Activated naive CD4-positive, alpha-beta T cell treated with anti-CD3 and anti-CD28 coated beads, Interleukin-2, amount 50 U/mL, for 24 hours (primary cell): ENCODE measurements around the gene TPP2.

Experiments
- H3K27ac Mint-ChIP-seq: one replicate; pipeline ENCODE4 v1.8.0; 2021; ENCODE audit warnings: mild to moderate bottlenecking, mixed read lengths
- H3K27me3 Mint-ChIP-seq: one replicate; pipeline ENCODE4 v1.8.0; 2021; ENCODE audit warnings: mixed read lengths
- H3K36me3 Mint-ChIP-seq: one replicate; pipeline ENCODE4 v1.8.0; 2021; ENCODE audit warnings: mixed read lengths
- H3K4me1 Mint-ChIP-seq: one replicate; pipeline ENCODE4 v1.8.0; 2021; ENCODE audit warnings: mixed read lengths
- H3K4me3 Mint-ChIP-seq: one replicate; pipeline ENCODE4 v1.8.0; 2021; ENCODE audit warnings: mild to moderate bottlenecking, mixed read lengths
- H3K9me3 Mint-ChIP-seq: one replicate; pipeline ENCODE4 v1.8.0; 2021; ENCODE audit warnings: mixed read lengths

Gene TPP2

GRCh38 chr13:102584434-102584833, 12.4 kb upstream of the TPP2 start:
- Mint-ChIP-seq H3K4me3 (no peak overlapping the region), H3K27me3 (no peaks in the 10 kb centered on the region), H3K36me3 (no peaks in the 10 kb centered on the region), H3K4me1 (peaks cover 16% of the 10 kb centered on the region), H3K9me3 (no peaks in the 10 kb centered on the region), H3K27ac (no peak overlapping the region)

DNA sequence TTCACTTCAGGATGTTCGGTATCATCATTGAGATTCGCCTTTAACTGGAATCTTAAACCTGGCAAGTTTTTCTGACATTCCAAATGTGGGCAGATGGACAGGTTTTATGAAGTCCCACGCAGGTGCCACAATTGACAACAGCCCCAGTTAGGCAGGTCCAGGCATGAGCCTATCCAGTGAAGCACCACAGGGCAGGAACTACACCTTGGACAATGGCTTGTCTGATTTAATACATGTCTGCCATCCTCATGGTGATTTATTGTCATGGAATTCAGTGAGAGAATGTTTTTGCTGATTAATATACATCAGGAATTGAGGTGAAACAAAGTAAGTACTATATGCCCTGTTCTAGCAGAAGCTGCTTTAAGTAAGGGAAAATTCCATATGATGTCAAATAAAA, 10.2 kb upstream of the TPP2 start:
- no peak overlapping the region for H3K27ac Mint-ChIP-seq
- peaks cover 16% of the 10 kb centered on the region for H3K4me1 Mint-ChIP-seq
- H3K4me3 Mint-ChIP-seq = no peak overlapping the region
- H3K9me3 Mint-ChIP-seq = no peaks in the 10 kb centered on the region
- H3K27me3 Mint-ChIP-seq = no peaks in the 10 kb centered on the region
- H3K36me3 Mint-ChIP-seq = no peaks in the 10 kb centered on the region

GRCh38 chr13:102587916-102588315, 8.9 kb upstream of the TPP2 start:
- Mint-ChIP-seq H3K9me3 (no peaks in the 10 kb centered on the region), H3K36me3 (no peaks in the 10 kb centered on the region), H3K27me3 (no peaks in the 10 kb centered on the region), H3K4me1 (peaks cover 18% of the 10 kb centered on the region), H3K4me3 (no peak overlapping the region), H3K27ac (no peak overlapping the region)

GRCh38 chr13:102589301-102589822, 7.4 kb upstream of the TPP2 start:
- Mint-ChIP-seq H3K9me3 (no peaks in the 10 kb centered on the region), H3K4me1 (peaks cover 25% of the 10 kb centered on the region), H3K27me3 (no peaks in the 10 kb centered on the region), H3K36me3 (no peaks in the 10 kb centered on the region), H3K4me3 (no peak overlapping the region), H3K27ac (no peak overlapping the region)

DNA sequence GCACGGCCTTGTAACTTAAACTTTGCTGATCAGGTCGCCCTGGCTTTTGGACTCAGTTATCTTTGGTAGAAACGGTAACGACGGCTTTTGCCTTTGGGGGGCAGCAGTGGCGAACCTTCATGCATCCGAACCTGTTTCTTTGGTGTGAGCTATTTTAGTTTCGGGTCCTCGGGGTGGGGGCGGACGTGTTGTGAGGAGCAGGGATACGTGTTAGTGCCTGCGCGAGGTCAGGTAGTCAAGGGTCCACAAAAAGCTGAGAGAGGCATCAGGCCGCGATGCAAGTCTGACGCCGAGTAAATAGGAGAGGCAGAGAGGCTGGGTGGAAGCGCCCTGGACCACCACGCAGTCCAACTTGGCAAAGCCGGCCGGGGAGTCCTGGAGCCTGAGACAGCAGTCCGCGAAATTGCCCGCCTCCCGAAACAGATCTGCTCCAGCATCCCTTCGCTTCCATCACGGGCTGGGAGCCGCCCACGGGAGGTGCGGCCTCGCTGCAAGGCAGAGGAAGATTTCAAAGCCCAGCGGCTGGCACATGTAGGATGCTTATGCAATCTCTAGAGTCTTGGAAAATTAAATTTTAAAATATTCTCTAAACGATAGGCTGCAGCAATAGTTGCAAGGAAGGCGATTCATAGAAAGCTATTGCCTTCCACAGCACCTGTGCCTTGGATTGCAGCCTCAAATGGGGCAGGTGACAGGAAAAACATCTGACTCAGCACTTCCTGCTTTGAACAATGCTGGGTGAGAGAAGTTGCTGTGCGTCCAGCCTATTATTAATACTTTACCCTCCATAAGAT, 4.6 kb upstream of the TPP2 start:
- Mint-ChIP-seq H3K4me3 (peak overlapping the region; percentile 99), H3K27ac (peak overlapping the region; percentile 98), H3K4me1 (peaks cover 38% of the 10 kb centered on the region), H3K9me3 (no peaks in the 10 kb centered on the region), H3K27me3 (no peaks in the 10 kb centered on the region), H3K36me3 (no peaks in the 10 kb centered on the region)

DNA sequence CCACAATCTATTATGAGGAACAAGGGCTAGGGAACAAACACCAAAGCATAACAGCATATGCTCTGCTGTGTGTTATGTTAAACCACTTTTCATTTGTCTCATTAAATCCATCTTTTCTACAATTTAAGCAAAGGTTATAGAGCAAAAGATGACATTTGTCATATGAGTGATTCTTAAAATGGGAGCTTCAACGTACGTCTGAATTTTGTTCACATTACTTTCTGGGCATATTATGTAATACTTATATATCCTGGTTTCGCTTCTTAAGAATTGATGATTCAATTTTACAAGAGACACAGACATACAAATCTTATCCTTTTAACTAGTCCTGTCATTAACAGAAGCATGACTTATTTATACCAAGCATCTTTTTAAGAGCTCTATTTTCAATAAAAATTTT, 3.3 kb upstream of the TPP2 start:
- no peaks in the 10 kb centered on the region for H3K27me3 Mint-ChIP-seq
- peak overlapping the region; percentile 98 for H3K27ac Mint-ChIP-seq
- peaks cover 37% of the 10 kb centered on the region for H3K4me1 Mint-ChIP-seq
- no peaks in the 10 kb centered on the region for H3K9me3 Mint-ChIP-seq
- peak overlapping the region; percentile 1 for H3K4me3 Mint-ChIP-seq
- no peaks in the 10 kb centered on the region for H3K36me3 Mint-ChIP-seq

DNA sequence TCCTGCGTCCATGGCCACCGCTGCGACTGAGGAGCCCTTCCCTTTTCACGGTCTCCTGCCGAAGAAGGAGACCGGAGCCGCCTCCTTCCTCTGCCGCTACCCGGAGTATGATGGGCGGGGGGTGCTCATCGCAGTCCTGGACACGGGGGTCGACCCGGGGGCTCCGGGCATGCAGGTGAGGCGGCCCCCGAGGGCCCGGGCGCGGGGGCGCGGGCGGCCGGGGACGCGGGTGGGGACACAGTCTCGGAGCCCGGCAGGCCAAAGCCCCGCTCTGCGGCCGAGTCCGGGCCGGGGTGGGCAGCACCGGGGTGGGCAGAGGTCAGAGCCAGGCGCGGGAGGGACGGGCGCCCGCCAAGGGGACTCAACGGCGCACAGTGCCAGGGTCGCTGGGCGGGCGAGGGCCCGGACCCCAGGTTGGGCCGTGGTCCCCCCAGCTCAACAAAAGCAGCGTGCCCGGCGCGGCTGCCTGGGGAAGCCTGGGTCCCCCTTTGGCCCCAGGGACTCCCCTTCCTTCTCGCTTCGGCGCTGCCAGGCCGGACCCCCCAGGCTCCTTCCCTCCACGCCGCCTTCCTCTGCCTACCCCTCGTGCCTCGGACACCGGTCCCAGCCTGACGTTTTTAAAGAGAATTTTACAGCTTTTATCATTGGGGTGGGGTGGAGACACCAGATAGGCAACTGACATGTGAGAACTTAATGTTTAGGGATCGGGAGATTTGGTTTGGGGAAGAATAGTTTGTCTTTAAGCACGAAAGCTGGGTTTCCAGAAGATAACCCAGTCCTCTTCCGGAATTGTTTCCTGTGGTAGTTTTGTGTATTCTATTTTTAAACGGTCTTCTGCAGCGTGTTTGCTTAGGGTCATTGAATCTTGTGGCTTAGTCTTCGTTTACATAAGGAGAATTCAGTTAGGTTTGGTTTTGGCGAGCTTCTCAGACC, 509 bp downstream of the TPP2 start:
- no peaks in the 10 kb centered on the region for H3K27me3 Mint-ChIP-seq
- H3K27ac Mint-ChIP-seq = peak overlapping the region; percentile 99
- H3K9me3 Mint-ChIP-seq = no peaks in the 10 kb centered on the region
- peak overlapping the region; percentile 98 for H3K4me3 Mint-ChIP-seq
- H3K36me3 Mint-ChIP-seq = peaks cover 5% of the 10 kb centered on the region
- H3K4me1 Mint-ChIP-seq = peaks cover 66% of the 10 kb centered on the region

DNA sequence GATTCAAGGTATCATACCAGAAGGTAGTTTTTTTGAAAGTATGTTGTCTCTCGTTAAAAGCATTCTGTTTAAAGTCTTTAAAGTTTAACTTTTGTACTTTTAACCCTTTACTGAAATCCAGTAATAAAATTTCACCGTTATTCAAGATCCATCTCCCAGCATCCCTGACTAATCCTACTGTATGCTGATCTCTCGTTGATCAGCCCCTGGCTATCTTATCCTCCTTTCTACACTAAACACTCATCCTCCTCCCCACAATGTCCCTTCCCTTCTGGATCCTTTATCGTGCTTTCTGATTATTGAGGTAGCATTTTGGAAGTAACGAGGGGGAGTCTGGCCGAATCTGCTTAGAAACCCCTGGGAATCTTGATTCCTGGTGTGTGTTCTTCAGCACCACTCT, 1.3 kb downstream of the TPP2 start:
- H3K9me3 Mint-ChIP-seq = no peaks in the 10 kb centered on the region
- H3K27me3 Mint-ChIP-seq = no peaks in the 10 kb centered on the region
- H3K36me3 Mint-ChIP-seq = peaks cover 7% of the 10 kb centered on the region
- H3K27ac Mint-ChIP-seq = peak overlapping the region; percentile 93
- peaks cover 68% of the 10 kb centered on the region for H3K4me1 Mint-ChIP-seq
- H3K4me3 Mint-ChIP-seq = peak overlapping the region; percentile 94

DNA sequence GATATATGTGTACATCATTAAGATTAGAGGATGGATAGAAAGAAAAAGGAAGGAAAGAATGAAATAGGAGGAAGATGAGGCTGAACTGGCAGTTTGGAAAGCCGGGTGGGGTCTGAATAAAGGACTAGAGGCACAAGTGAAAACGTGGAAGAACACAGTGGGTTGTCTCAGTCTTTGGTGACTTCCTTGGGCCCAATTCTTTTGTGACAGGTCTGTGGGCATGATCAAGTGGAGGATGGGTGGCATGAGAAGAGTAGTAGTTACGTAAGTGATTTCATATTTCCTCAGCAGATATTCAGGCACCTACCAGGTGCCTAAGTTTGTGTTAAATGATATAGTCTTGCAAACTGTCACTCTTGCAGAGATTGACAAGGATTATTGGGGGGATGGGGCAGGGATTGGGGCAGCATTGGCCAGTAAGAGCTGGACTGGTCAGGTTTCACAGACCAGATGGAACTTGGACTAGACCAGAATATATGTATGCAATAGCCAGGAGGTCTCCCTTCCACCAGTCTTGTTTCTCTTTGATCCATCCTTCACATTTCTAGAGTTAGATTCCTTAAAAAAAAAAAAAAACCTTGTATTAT, 2.7 kb downstream of the TPP2 start:
- H3K36me3 Mint-ChIP-seq = peaks cover 12% of the 10 kb centered on the region
- H3K4me1 Mint-ChIP-seq = peaks cover 76% of the 10 kb centered on the region
- H3K27me3 Mint-ChIP-seq = no peaks in the 10 kb centered on the region

DNA sequence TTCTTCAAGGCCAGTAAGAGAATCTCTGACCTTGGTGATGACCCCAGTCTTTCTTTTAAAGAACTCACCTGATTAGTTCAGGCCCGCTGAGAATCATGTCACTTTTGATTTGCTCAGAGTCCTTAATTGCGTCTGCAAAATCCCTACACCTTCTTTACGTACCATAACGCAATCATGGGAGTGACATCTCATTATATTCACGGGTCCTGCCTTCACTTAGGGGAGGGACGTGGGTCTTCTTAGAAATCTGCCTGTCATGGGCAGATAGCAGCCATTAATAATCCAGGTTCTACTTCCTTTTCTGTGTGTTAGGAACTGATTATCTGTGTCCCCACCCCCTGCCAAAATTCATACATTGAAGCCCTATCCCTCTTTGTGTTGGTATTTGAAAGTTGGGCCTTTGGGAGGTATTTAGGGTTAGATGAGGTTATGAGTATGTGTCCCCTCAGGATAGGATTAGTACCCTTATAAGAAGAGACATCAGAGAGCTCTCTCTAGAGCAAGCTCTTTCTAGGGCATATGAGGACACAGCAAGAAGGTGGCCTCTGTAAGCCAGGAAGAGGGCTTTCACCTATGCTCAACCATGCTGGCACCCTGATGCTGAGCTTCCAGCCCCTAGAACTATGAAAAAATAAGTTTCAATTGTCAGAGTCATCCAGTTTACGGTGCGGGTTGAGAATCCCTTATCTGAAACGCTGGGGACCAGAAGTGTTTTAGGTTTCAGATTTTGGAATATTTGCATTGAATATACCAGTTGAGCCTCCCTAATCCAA, 9.9 kb downstream of the TPP2 start:
- peaks cover 84% of the 10 kb centered on the region for H3K4me1 Mint-ChIP-seq
- H3K27me3 Mint-ChIP-seq = no peaks in the 10 kb centered on the region
- H3K9me3 Mint-ChIP-seq = no peaks in the 10 kb centered on the region
- H3K4me3 Mint-ChIP-seq = no peak overlapping the region
- peak overlapping the region; percentile 35 for H3K27ac Mint-ChIP-seq
- peaks cover 40% of the 10 kb centered on the region for H3K36me3 Mint-ChIP-seq

More for the DNA sequence above, 2.7 kb downstream of the TPP2 start:
- peak overlapping the region; percentile 94 for H3K4me3 Mint-ChIP-seq
- H3K27ac Mint-ChIP-seq = peak overlapping the region; percentile 73
- no peaks in the 10 kb centered on the region for H3K9me3 Mint-ChIP-seq

- H3K36me3 Mint-ChIP-seq = peaks cover 32% of the 10 kb centered on the region
- H3K9me3 Mint-ChIP-seq = no peaks in the 10 kb centered on the region
- H3K4me3 Mint-ChIP-seq = peak overlapping the region; percentile 37
- H3K27me3 Mint-ChIP-seq = no peaks in the 10 kb centered on the region
- peak overlapping the region; percentile 79 for H3K27ac Mint-ChIP-seq
- peaks cover 80% of the 10 kb centered on the region for H3K4me1 Mint-ChIP-seq
Observed at GRCh38 chr13:102608974-102609373, 12.2 kb downstream of the TPP2 start.

DNA sequence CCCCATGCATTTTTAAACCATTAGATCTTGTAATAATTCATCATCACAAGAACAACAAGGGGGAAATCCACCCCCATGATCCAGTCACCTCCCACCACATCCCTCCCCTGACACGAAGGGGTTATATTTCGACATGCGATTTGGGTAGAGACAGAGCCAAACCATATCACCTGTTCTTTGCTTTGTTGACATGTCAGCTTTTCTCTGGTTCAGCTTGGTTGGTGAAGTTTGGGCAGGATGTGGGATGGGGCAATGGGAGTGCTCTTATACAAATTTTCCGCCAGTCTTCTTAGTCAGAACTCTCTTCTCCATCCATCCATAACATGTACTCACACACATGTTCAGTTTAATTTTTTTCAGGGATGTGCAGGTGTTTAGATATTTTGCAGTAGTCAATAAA, 12.9 kb downstream of the TPP2 start:
- Mint-ChIP-seq H3K9me3 (no peaks in the 10 kb centered on the region), H3K4me1 (peaks cover 76% of the 10 kb centered on the region), H3K36me3 (peaks cover 31% of the 10 kb centered on the region), H3K4me3 (peak overlapping the region; percentile 47), H3K27me3 (no peaks in the 10 kb centered on the region), H3K27ac (peak overlapping the region; percentile 35)

DNA sequence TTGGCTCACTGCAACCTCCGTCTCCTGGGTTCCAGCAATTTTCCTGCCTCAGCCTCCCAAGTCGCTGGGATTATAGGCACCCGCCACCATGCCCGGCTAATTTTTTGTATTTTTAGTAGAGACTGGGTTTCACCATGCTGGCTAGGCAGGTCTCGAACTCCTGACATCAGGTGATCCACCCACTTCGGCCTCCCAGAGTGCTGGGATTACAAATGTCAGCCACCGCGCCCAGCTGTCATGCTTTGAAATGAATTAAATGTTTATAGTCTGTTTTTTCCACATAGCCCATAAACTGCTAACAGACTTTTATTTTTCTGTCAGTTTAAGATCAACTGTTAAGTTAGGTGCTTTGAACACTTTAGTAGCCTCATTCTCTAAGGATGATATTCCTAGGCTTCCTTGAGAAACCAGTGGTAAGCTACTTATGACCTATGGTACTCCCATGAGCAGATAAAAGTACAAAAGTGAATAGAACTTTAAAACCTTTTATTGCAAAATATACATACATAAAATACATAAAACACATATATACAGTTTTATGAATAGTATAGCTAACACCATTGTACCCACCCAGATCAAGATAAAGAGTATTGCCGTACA, 13.6 kb downstream of the TPP2 start:
- Mint-ChIP-seq H3K4me3 (no peak overlapping the region), H3K27ac (no peak overlapping the region), H3K27me3 (no peaks in the 10 kb centered on the region), H3K36me3 (peaks cover 26% of the 10 kb centered on the region), H3K9me3 (no peaks in the 10 kb centered on the region), H3K4me1 (peaks cover 69% of the 10 kb centered on the region)

- Mint-ChIP-seq H3K4me1 (peaks cover 16% of the 10 kb centered on the region), H3K27ac (peak overlapping the region; percentile 9), H3K27me3 (no peaks in the 10 kb centered on the region), H3K36me3 (peaks cover 7% of the 10 kb centered on the region), H3K9me3 (no peaks in the 10 kb centered on the region), H3K4me3 (no peak overlapping the region)
Observed at GRCh38 chr13:102617697-102618350, 21.0 kb downstream of the TPP2 start.
